HepG2 (cell line): ENCODE results near the gene CHPF. TPM values are rescaled to one million over a fixed set of nuclear protein-coding genes. Genes with fewer than 3 reads are reported as not detected.

ENCODE experiments used
- ATAC-seq: fragments of 200-7000 bp; cut with Tn5 transposase; 3 replicates; pipeline ENCODE4 v1.9.1; 2020; ENCODE audit warnings: mild to moderate bottlenecking, moderate library complexity
- BruUV-seq: library from RNA; stranded (reverse); fragments of 400-500 nt; replicated peaks from 2 replicates; lab custom pipeline; 2021; lab: Mats Ljungman, UMichigan
- CTCF ChIA-PET: fragments of 300-600 bp; formaldehyde crosslinking; extraction: SDS; loops from one replicate; lab custom pipeline; 2021; ENCODE audit warnings: low total read pairs, inconsistent platforms, low intra/inter-chr PET ratio; lab: Yijun Ruan, JAX
- POLR2A ChIA-PET: fragments of 350-600 bp; sonication (Branson Sonifier 250); formaldehyde crosslinking; loops from one replicate; lab custom pipeline; 2020; ENCODE audit warnings: antibody characterized with exemption, inconsistent platforms; lab: Yijun Ruan, JAX
- DNase-seq: peaks from one replicate; pipeline ENCODE4 v3.0.0-alpha.2; 2015; ENCODE audit warnings: low spot score
- FAIRE-seq: peaks from 3 replicates; lab custom pipeline; 2011; peaks lifted over from hg19 to GRCh38; lab: Jason Lieb, UNC
- H2AFZ ChIP-seq: one replicate; pipeline ENCODE4 v1.6.1; 2011; ENCODE audit warnings: low read length, inconsistent platforms
- H3K27ac ChIP-seq: fragments of 300-600 bp; 3 replicates; pipeline ENCODE4 v1.8.0; 2011; ENCODE audit warnings: mixed run types, mild to moderate bottlenecking, mixed read lengths, low read length, inconsistent platforms; ENCODE audit not compliant: insufficient read depth; ENCODE audit errors: extremely low read length
- H3K27me3 ChIP-seq, 2 experiments: fragments of 200-600 bp in 1 of 2; 2 replicates in 1 of 2; 3 replicates in 1 of 2; pipeline versions ENCODE4 v1.6.0 to v1.8.0; 2011; ENCODE audit warnings: low read length in 2 of 2, mild to moderate bottlenecking in 2 of 2, moderate library complexity in 2 of 2, inconsistent platforms in 1 of 2; ENCODE audit not compliant: insufficient read depth in 2 of 2, control insufficient read depth in 1 of 2
- H3K36me3 ChIP-seq, 2 experiments: fragments of 200-600 bp in 1 of 2; replicated peaks in 1 of 2; 2 replicates in 1 of 2; 3 replicates in 1 of 2; pipeline versions ENCODE4 v1.5.1 to v1.8.0; 2011; ENCODE audit warnings: low read length in 2 of 2, inconsistent platforms in 1 of 2; ENCODE audit not compliant: insufficient read depth in 2 of 2, control insufficient read depth in 1 of 2
- H3K4me1 ChIP-seq: 2 replicates; pipeline ENCODE4 v1.5.1; 2012; ENCODE audit warnings: low read length, inconsistent platforms; ENCODE audit not compliant: insufficient read depth
- H3K4me2 ChIP-seq: 2 replicates; pipeline ENCODE4 v1.6.0; 2011; ENCODE audit warnings: low read depth, low read length, inconsistent platforms
- H3K4me3 ChIP-seq, 3 experiments: fragments of 200-600 bp in 1 of 3; sonication (generic), shearing (Covaris generic) in 1 of 3; replicated peaks in 1 of 3; 2 replicates each; pipeline ENCODE4 v1.5.1; 2011 to 2016; ENCODE audit warnings: low read length in 3 of 3, inconsistent platforms in 2 of 3, low read depth in 2 of 3, mild to moderate bottlenecking in 2 of 3, control low read depth in 1 of 3, mixed read lengths in 1 of 3; ENCODE audit not compliant: insufficient read depth in 1 of 3
- H3K79me2 ChIP-seq: one replicate; pipeline ENCODE4 v1.6.1; 2011; ENCODE audit warnings: low read length, inconsistent platforms; ENCODE audit not compliant: insufficient read depth
- H3K9ac ChIP-seq: 2 replicates; pipeline ENCODE4 v1.6.0; 2011; ENCODE audit warnings: mild to moderate bottlenecking, low read depth, low read length, inconsistent platforms; ENCODE audit not compliant: insufficient read depth
- H3K9me3 ChIP-seq: 2 replicates; pipeline ENCODE4 v1.5.1; 2012; ENCODE audit warnings: mild to moderate bottlenecking, low read length
- H4K20me1 ChIP-seq: 2 replicates; pipeline ENCODE4 v1.6.0; 2011; ENCODE audit warnings: inconsistent platforms, mild to moderate bottlenecking, low read length, moderate library complexity; ENCODE audit not compliant: insufficient read depth
- ARHGAP35 ChIP-seq: sonication (generic); formaldehyde crosslinking; IDR thresholded peaks from 2 replicates; pipeline ENCODE4 v1.9.0; 2022; ENCODE audit warnings: mild to moderate bottlenecking, inconsistent platforms, moderate library complexity, missing genetic modification reagents, borderline replicate concordance
- ASH2L ChIP-seq: fragments of 300-600, 200-600 bp; sonication (generic); IDR thresholded peaks from 2 replicates; pipeline ENCODE4 v1.7.0; 2017; ENCODE audit warnings: low read depth, mild to moderate bottlenecking, moderate library complexity, mixed read lengths, low read length; ENCODE audit not compliant: insufficient read length
- BRD4 ChIP-seq: sonication (generic); formaldehyde crosslinking; IDR thresholded peaks from 2 replicates; pipeline ENCODE4 v1.4.0; 2020; ENCODE audit warnings: missing genetic modification reagents
- HNRNPLL ChIP-seq: fragments of 200-400 bp; formaldehyde crosslinking; IDR thresholded peaks from 2 replicates; pipeline ENCODE4 v1.6.1; 2017; ENCODE audit warnings: mild to moderate bottlenecking, low read depth, low read length; ENCODE audit not compliant: poor library complexity, severe bottlenecking
- JUND ChIP-seq: sonication (generic); formaldehyde crosslinking; IDR thresholded peaks from 2 replicates; pipeline ENCODE4 v1.8.0; 2022; ENCODE audit warnings: mild to moderate bottlenecking, missing genetic modification reagents
- KDM3A ChIP-seq: IDR thresholded peaks from 2 replicates; pipeline ENCODE4 v1.6.1; 2018; ENCODE audit warnings: low read depth, missing compliant biosample characterization
- NFE2 ChIP-seq: sonication (generic); formaldehyde crosslinking; IDR thresholded peaks from 2 replicates; pipeline ENCODE4 v1.4.0; 2020; ENCODE audit warnings: missing genetic modification reagents
- NFKB2 ChIP-seq: sonication (generic); formaldehyde crosslinking; IDR thresholded peaks from 2 replicates; pipeline ENCODE4 v1.4.0; 2020; ENCODE audit warnings: missing genetic modification reagents, borderline replicate concordance
- PTBP1 ChIP-seq: fragments of 200-400 bp; formaldehyde crosslinking; IDR thresholded peaks from 2 replicates; pipeline ENCODE4 v1.6.1; 2018; ENCODE audit warnings: low read length, low read depth; ENCODE audit not compliant: poor library complexity, severe bottlenecking
- SOX6 ChIP-seq, 2 experiments: fragments of 450-650 bp in 1 of 2; sonication (generic) in 1 of 2; formaldehyde crosslinking in 1 of 2; IDR thresholded peaks; 2 replicates each; pipeline versions ENCODE4 v1.4.0 to v1.6.1; 2017 to 2020; ENCODE audit warnings: antibody characterized with exemption in 1 of 2, mild to moderate bottlenecking in 1 of 2, missing genetic modification reagents in 1 of 2
- SRSF9 ChIP-seq: fragments of 200-400 bp; formaldehyde crosslinking; IDR thresholded peaks from 2 replicates; pipeline ENCODE4 v1.6.1; 2018; ENCODE audit warnings: borderline replicate concordance, mild to moderate bottlenecking, low read depth, low read length; ENCODE audit not compliant: insufficient read depth, poor library complexity, severe bottlenecking
- ZBTB7A ChIP-seq: sonication (generic); formaldehyde crosslinking; IDR thresholded peaks from 2 replicates; pipeline ENCODE4 v1.8.0; 2022; ENCODE audit warnings: mild to moderate bottlenecking, missing genetic modification reagents
- ZC3H4 ChIP-seq: sonication (generic); formaldehyde crosslinking; IDR thresholded peaks from 2 replicates; pipeline ENCODE4 v1.4.0; 2020; ENCODE audit warnings: missing genetic modification reagents, borderline replicate concordance
- ZFP82 ChIP-seq: sonication (generic); formaldehyde crosslinking; IDR thresholded peaks from 2 replicates; pipeline ENCODE4 v1.5.1; 2020; ENCODE audit warnings: mild to moderate bottlenecking, missing genetic modification reagents, borderline replicate concordance
- ZNF260 ChIP-seq: sonication (generic); formaldehyde crosslinking; IDR thresholded peaks from 2 replicates; pipeline ENCODE4 v1.4.0; 2020; ENCODE audit warnings: missing genetic modification reagents, low read depth, mild to moderate bottlenecking, borderline replicate concordance
- ZNF329 ChIP-seq: sonication (generic); formaldehyde crosslinking; IDR thresholded peaks from 2 replicates; pipeline ENCODE4 v1.9.0; 2021; ENCODE audit warnings: low read depth, mild to moderate bottlenecking, missing genetic modification reagents
- ZNF549 ChIP-seq: sonication (generic); formaldehyde crosslinking; IDR thresholded peaks from 2 replicates; pipeline ENCODE4 v1.5.0; 2020; ENCODE audit warnings: missing genetic modification reagents
- ZNF569 ChIP-seq: sonication (generic); formaldehyde crosslinking; IDR thresholded peaks from 2 replicates; pipeline ENCODE4 v1.5.0; 2020; ENCODE audit warnings: mild to moderate bottlenecking, missing genetic modification reagents, moderate library complexity, borderline replicate concordance
- ZNF607 ChIP-seq: sonication (generic); formaldehyde crosslinking; IDR thresholded peaks from 2 replicates; pipeline ENCODE4 v1.5.1; 2020; ENCODE audit warnings: missing genetic modification reagents, mild to moderate bottlenecking, borderline replicate concordance
- ZNF776 ChIP-seq: sonication (generic); formaldehyde crosslinking; IDR thresholded peaks from 2 replicates; pipeline ENCODE4 v1.4.0; 2020; ENCODE audit warnings: mild to moderate bottlenecking, missing genetic modification reagents
- ZSCAN30 ChIP-seq: sonication (generic); formaldehyde crosslinking; IDR thresholded peaks from 2 replicates; pipeline ENCODE4 v1.5.0; 2020; ENCODE audit warnings: mild to moderate bottlenecking, missing genetic modification reagents
- WGBS: methylation state at CpG from one replicate; pipeline ENCODE4 v1.1.6; 2017; ENCODE audit warnings: low lambda C conversion rate; 5-methylcytosine and 5-hydroxymethylcytosine counted together
- in situ Hi-C: cut with HindIII; loops from 2 replicates; pipeline ENCODE4 v1.10.0; 2017; ENCODE audit warnings: low pct_unique_long_range_greater_than_20kb; ENCODE audit not compliant: extremely low pct_ligation_motif_present
- intact Hi-C: fragments of 100-400 bp; cut with micrococcal nuclease; formaldehyde crosslinking; loops from one replicate; pipeline ENCODE4 v1.10.0; 2022; ENCODE audit not compliant: unreplicated experiment
- polyA plus RNA-seq, 8 experiments: library from polyadenylated mRNA; depleted of rRNA in 3 of 8; stranded (reverse) in 7 of 8; unstranded in 1 of 8; fragments of >200 nt; fragmentation: Illumina TruSeq in 4 of 8; extraction: Trizol in 4 of 8; gene quantifications; 2 replicates each; pipeline versions ENCODE4 v1.2.1 to v1.2.3, GENCODE V29; 2011 to 2016; ENCODE audit warnings: low read depth in 4 of 8, missing spikeins in 1 of 8, mixed read lengths in 1 of 8; ENCODE audit not compliant: insufficient read depth in 1 of 8
- total RNA-seq, 5 experiments: library from RNA; depleted of rRNA; stranded (reverse); fragments of >200 nt; fragmentation: Illumina TruSeq; extraction: Trizol; gene quantifications; 2 replicates each; pipeline ENCODE4 v1.2.3, GENCODE V29; 2016; ENCODE audit warnings: low read depth in 1 of 5
- TF ChIP-seq, protein P1 (sequence below): sonication (generic); formaldehyde crosslinking; IDR thresholded peaks from 2 replicates; pipeline ENCODE4 v1.4.0; 2020; ENCODE audit warnings: missing genetic modification reagents, borderline replicate concordance

The CHPF gene
- total and polyA plus RNA-seq, 2 of the 13 experiments (the other 11 are each of a cell fraction or from before 2014, with no cell fraction given) = 79.6 to 111 TPM

DNA sequence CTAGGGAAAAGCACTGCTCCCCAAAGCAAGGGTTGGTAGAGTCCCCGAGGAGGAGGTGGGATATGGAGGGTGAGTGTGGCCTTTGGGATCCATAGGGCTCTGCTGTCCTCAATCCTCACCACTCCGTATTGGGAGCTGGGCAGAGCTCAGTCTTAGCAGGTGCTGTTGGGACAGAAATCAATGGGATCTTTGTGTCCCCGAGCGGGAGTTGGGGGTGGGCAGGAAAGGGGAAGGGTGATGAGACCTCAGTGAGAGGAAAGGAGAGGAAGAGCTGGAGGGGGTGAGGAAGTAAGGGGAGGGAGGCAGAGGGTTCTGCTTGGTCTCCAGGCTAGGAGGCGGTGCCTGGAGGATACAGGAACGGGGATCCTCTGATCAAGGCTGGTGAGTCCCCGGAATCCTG, 26.7 kb downstream of the CHPF start (continued):
- TF ChIP-seq ZBTB7A (CRISPR knock-in tag) (no peak), ARHGAP35 (no peak), ZNF260 (CRISPR knock-in tag) (no peak)

DNA sequence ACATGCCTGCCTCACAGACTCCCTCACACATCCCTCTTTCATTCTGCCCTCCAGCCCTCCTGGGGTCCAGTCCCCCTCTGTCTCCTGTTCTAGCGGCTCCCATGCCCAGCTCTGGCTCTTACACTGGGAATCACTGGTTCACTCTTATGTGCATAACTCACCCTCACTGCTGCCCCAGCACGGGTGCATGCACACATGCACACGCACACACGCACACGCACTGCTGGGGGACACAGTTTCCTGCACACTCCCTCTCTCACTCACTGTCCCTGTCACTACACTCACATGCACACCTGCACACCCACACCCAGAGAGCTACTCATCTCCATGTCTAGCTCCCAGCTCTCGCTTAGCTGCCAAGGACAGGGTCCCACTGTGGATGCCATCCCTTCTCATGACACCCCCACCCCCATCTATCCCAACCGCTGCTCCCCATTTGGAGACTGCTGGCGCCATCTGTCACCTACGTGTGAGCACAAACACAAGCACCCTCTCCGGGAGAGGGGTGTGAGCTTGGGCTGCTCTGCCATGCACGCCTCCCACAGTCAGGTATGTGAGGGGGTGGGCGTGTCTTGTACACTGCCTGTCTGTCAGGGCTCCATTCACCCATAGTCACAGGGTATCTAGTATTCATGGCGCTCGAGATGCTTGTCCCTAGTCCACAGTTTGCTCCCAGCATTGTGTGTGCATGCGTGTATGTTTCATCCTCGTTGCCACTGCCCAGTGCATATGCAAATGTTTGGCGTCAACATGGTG, 27.6 kb downstream of the CHPF start:
- Histone ChIP-seq H4K20me1 (peaks cover 11% of the 10 kb centered on the region; the same call in 1 of the 2 replicates), H3K4me1 (peaks cover 31% of the 10 kb centered on the region; the same call in 1 of the 2 replicates), H3K79me2 (no peaks in the 10 kb centered on the region), H3K36me3 (no peaks in the 10 kb centered on the region), H3K4me2 (no peak overlapping the region), H3K27me3 (peaks cover 30 to 96% of the 10 kb centered on the region in 2 experiments), H3K9ac (no peak overlapping the region), H2AFZ (no peak overlapping the region), H3K4me3 (no peak overlapping the region), H3K27ac (no peak overlapping the region), H3K9me3 (no peaks in the 10 kb centered on the region)
- BruUV-seq = no TSS peak
- ChIA-PET POLR2A (no interaction called here), CTCF (no interaction called here)
- in situ Hi-C loops = no loop called here
- ATAC-seq = no peak
- TF ChIP-seq PTBP1 (no peak), SOX6 (IDR thresholded peaks at IDR 0.05) (no peak), SOX6 (CRISPR knock-in tag; IDR thresholded peaks at IDR 0.05) (no peak), NFKB2 (no peak), HNRNPLL (no peak), ZC3H4 (no peak), SRSF9 (no peak), KDM3A (CRISPR knock-in tag) (no peak), ZNF569 (CRISPR knock-in tag) (no peak), ASH2L (no peak), NFE2 (no peak), ZFP82 (CRISPR knock-in tag) (no peak), ZSCAN30 (CRISPR knock-in tag) (no peak), BRD4 (no peak), ZNF607 (no peak), ZNF329 (CRISPR knock-in tag) (no peak), ZNF549 (CRISPR knock-in tag) (no peak), ZNF776 (CRISPR knock-in tag) (no peak), JUND (no peak)
- TF ChIP-seq, protein P1, sequence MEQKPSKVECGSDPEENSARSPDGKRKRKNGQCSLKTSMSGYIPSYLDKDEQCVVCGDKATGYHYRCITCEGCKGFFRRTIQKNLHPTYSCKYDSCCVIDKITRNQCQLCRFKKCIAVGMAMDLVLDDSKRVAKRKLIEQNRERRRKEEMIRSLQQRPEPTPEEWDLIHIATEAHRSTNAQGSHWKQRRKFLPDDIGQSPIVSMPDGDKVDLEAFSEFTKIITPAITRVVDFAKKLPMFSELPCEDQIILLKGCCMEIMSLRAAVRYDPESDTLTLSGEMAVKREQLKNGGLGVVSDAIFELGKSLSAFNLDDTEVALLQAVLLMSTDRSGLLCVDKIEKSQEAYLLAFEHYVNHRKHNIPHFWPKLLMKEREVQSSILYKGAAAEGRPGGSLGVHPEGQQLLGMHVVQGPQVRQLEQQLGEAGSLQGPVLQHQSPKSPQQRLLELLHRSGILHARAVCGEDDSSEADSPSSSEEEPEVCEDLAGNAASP (CRISPR knock-in tag) = no peak
- DNase-seq = no peak
- WGBS = 21% methylated on average over 17 of the region's 17 CpGs
- FAIRE-seq = no peak
- intact Hi-C loops = no loop called here
